ENCODE data around the gene APOBEC3G.
A peak's percentile ranks its signal among the peaks of the same experiment; 100 is the strongest.

APOBEC3G gene

GRCh38 chr22:39090426-39091064 lies 13.5 kb downstream of the APOBEC3G start:
- DNase-seq, result no peak

DNA sequence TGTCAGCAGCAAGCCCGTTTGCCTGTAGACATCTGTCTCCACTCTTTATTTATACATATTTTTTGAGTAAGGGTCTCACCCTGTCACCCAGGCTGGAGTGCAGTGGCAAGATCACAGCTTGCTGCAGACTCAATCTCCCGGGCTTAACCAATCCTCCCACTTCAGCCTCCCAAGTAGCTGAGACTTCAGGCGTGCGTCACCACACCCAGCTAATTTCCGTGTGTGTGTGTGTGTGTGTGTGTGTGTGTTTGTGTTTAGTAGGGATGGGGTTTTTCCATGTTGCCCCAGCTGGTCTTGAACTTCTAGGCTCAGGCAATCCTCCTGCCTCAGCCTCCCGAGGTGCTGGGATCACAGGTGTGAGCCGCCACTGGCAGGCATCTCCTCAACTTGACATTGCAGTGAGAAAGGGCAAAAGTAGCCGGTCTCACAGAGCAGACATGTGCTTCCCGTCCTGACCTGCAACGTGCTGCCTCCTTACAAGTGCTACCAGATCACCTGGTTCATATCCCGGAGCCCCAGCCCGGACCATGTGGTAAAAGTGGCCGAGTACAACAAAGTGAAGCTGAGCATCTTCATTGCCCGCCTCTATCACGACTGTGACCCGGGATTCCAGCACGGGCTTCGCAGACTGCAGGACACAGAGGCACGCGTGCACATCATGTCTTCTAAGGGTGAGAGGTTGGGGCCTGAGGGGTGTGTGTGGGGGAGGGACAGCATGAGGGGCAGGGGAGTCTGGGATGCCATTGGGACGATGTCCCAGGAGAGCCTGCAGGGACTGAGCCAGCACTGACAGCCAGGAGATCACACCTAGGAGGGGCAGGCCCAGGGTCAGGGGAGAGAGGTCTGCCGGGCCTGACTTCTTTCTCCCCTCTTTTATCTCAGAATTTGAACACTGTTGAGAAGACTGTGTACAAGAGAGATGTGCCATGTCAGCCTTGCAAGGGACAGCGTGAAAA lies 14.3 kb downstream of the APOBEC3G start:
- no peak for DNase-seq

DNA sequence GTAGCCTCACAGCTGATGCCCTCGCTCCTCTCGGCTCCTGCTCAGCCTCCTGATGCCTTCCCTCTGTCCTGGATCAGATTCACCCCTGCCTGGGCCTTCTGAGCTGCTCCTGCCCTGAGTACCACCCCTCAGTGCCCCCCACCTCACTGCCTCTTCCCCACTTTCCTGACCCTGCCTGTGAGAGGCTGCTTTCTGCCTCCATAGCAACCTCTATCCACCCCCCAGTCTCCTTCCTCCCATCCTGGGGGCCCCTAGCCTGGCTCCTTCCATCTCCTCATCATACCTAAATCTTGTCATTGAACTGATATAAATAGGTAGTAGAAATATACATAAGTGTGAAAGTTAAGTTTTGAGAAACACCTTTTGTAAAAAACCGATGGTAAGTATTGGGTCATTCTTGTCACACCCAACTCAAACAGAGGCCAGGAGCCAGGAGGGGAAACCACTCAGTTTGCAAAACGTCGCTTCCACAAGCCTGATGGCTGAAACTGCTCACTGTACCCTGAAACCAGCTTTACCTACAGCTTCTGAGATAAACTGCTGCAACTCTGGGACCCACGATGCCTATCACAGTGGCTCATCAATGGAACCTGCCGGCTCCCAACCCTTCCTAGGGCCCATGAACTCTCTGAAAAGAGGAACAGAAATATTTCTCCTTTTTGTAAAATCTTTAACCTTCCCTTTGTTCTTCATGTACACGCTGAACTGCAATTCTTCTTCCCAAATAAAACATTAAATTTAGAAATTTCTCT lies 15.2 kb downstream of the APOBEC3G start:
- no peak for DNase-seq

- no peak for DNase-seq
Observed at GRCh38 chr22:39094717-39095389, 17.8 kb downstream of the APOBEC3G start.

DNA sequence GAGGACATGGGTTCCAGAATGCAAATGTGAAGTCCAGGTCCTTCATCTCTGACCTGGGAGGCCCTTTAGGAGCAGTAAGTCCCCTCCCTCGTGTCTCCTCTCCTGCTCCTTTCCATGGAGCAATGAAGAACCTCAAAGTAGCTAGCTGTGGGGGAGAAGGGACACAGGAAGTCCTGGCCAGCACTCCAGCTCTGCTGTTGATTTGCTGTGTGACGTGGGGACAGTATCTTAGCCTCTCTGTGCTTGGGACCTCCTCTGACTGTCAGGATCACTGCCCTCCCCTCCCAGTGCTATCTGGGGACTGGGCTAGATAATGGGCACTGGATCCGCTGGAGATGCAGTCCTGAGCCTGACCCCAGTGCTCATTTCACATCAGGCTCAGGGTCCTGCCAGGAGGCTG lies 18.9 kb downstream of the APOBEC3G start:
- no peak for DNase-seq

GRCh38 chr22:39097098-39098020 lies 20.3 kb downstream of the APOBEC3G start, which contains the start of gene APOBEC3H:
Gene APOBEC3H, plus strand, starts transcription at chr22:39097244. Its CDS starts 3,035 bp downstream, at chr22:39100279.
- DNase-seq, result no peak

- DNase-seq, result no peak
Observed at GRCh38 chr22:39098026-39098425, 21.0 kb downstream of the APOBEC3G start.

GRCh38 chr22:39098576-39098975 lies 21.5 kb downstream of the APOBEC3G start:
- no peak for DNase-seq

GRCh38 chr22:39101226-39101625 lies 24.2 kb downstream of the APOBEC3G start:
- no peak for DNase-seq

- no peak for DNase-seq
Observed at GRCh38 chr22:39103431-39103830, 26.4 kb downstream of the APOBEC3G start.

DNA sequence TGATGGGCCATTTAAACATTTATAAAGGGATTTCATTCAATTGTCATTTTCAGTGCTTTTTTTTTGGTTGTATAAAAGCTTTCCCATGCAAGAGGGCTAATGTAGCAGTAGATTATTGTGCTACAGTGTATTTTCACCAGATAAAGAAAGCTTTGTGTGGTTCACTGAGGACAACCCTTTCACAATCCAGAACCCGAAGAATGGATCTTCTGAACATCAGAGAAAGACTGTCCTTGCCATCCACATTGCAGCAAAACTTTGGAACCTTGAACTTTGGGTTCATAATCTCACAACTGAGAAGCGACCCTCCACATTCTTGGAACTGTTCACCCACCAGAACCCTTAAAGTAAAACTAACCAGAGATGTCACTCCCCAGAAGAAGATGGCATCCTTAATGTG lies 29.3 kb downstream of the APOBEC3G start:
- DNase-seq, result no peak

- no peak for DNase-seq
Observed at GRCh38 chr22:39108487-39108886, 31.4 kb downstream of the APOBEC3G start.

DNA sequence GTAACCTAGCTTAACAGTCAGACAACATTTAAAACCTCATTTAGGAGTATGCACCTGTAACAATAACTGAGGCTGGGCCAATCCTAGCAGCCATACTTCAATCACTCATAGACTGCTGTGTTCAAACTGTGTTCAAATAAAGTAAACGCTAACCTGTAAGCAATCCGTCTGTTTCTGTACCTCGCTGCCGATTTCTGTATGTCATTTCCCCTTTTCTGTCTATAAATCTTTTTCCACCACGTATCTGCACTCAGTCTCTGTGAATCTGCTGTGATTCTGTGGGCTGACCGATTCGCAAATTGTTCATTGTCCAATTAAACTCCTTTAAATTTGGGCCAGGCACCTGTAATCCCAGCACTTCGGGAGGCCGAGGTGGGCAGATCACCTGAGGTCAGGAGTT lies 32.3 kb downstream of the APOBEC3G start:
- DNase-seq, result no peak

GRCh38 chr22:39110631-39111561 lies 33.8 kb downstream of the APOBEC3G start:
- DNase-seq, result no peak

GRCh38 chr22:39114112-39114511 lies 37.0 kb downstream of the APOBEC3G start:
- DNase-seq, result no peak

GRCh38 chr22:39115570-39115969 lies 38.5 kb downstream of the APOBEC3G start:
- no peak for DNase-seq

- DNase-seq, result no peak
Observed at GRCh38 chr22:39115977-39116621, 39.0 kb downstream of the APOBEC3G start.

DNA sequence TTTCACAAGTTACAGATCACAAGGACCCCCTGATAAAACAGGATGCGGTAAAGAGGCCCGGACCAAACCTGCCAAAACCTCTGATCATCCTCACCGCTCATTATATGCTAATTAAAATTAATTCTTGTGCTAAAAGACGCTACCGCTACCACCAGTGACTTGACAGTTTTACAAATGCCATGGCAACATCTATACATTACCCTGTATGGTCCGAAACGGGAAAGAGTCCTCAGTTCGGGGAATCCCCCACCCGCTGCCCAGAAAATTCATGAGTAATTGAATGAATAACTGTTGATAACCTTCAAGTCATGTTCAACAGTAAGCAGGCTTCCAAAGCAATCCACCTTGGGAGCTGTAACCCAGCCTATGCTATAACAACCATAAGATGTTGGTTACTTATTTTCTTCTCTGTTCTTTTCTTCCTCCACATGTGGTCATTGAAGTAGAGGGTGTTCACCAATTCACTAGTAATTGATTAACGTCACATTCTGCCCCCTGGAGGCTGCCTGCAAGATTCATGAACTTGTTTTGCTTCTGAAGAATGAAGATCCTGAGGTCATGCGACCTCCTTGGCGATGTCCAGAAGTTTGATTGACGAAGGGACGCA lies 40.6 kb downstream of the APOBEC3G start:
- peak in 2 of 56 donors; percentile 17 to 50 for DNase-seq

All from nucleus accumbens (tissue), 56 donors.